ENCODE results near the gene CRTC3.
A peak's percentile ranks its signal among the peaks of the same experiment; 100 is the strongest.

The CRTC3 gene

DNA sequence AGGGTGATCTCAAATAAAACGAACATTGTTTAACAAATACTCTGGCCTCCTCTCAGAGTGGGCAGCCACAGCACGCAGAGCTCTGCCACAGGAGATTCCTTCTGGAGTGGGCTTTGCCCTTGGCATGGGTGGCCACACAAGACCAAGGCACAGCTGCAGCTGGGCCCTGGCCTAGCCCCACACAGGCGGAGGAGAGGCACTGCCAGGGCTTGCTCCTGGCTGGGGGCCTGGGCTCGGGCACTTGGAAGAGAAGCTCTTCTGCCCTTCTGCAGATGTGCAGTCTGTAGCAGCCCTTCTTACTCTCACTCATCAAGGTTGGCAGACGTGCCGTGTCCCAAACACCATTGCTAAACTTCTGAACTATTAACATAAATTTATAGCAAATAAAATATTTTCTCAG, 67.2 kb downstream of the CRTC3 start:
- no peak for DNase-seq

DNA sequence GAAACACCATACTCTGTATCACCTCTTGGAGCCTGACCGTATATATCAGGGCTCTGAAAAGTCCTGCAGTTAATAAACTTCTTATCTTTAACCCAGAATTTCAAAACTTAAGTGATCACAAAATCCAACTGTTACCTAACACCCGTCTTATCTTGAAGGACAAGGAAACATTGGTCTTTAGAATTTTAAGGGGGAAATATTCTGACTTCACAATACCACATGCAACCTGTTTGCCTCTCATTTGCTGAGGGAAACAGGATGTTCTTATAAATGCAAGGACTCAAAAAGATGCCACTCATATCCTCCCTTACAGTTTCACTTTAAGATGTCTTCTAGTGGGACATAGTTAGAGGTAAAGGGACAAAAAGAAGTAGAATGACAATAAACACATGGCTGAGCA, 67.9 kb downstream of the CRTC3 start:
- DNase-seq = no peak

DNA sequence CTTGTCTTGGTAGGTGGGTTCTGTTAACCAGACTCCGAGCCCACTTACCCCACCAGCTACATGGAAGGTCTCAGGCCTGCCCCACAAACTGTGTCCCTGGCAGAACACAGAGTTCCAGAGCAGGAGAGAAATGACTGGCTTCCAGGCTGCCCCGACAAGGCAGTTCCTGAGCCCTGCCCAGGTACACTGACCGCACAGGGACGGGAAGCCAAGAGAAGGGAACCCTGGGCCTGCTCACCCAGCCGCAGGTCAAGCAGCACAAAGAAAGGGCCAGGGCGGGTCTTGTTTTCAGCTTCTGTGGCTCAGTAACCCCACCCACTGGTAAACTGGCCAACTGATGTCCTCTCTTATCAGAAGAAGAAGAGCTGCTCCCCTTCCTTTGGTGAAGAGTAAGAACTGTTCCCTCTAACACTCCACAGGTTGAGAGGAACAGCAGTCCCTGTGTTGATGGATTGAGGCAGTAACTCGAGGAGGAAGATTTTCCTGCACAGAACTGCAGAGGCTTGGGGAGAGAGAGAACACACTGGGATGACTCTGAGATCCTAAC, 68.4 kb downstream of the CRTC3 start:
- no peak for DNase-seq

DNA sequence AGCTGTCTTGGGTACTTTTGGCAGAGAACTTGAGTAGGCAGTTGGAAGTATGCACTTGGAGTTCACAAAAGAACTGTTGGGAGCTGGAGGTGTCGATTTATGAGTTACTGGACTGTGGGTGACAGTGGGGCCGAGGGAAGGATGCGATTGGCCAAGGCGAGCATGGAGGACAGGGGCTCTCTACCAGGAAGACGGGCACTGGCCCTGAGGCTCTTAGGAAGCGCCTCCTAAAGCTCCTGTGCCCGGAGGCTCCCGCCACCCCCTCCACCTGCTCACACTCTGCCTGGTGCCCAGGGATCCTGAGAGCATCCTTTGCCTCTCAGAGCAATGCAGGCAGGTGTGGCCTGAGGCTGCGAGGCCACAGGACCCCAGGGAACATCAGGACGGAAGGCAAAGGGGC, 69.0 kb downstream of the CRTC3 start:
- no peak for DNase-seq

DNA sequence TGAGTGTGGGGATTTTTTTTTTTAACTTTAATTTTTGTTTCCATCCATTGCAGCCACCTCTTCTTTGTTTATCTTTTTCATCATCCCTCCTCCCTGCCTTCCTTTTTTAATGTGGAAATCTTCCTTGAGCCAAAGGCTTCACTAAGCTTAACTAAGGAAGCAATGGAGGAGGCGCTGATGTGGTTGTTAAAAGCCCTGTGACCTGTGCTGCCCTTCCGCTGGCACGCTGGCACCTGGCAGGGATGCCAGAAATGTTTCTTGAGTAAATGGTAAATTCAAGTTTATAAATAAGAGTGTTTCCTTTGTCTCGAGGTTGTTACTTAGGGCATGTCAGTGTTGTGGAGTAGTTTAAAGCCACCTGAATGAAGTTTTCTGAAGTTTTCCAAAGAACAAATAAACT, 69.4 kb downstream of the CRTC3 start:
- DNase-seq = no peak

DNA sequence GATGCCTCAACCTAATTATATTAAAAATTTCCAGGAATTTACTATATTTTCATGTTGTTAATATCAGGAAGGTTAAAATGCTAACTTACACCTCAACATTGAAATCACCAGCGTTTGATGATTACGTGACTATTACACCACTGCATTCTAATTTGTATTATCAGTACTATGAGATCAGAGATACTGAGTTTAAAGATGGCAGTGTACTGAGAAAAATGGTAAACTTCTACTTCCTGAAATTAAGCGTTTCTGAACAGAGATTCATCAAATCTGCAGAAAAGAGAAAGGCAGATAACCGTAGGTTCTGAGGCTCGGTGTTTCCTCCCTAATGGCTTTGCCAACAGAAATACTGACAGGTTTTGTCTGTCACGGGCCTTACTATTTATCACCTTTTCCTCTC, 69.9 kb downstream of the CRTC3 start:
- DNase-seq = no peak

DNA sequence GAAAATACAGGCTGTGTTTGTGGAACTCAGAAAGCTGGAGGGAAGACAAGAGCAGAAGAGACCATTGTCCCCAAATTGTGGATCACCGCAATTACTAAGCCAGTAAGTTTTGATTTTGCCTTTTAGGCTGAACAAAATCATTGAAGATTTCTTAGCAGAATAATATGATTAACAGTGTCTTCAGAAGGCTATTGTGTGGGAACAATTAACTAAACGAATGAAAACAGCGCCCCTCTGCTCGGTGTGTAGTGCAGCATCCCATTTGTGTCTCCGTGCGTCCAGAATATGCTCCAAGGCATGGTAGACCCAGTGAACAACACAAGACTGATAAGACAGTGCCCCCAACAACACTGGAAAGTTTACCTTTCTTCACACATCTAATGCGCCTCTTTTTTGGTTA, 71.2 kb downstream of the CRTC3 start:
- no peak for DNase-seq

DNA sequence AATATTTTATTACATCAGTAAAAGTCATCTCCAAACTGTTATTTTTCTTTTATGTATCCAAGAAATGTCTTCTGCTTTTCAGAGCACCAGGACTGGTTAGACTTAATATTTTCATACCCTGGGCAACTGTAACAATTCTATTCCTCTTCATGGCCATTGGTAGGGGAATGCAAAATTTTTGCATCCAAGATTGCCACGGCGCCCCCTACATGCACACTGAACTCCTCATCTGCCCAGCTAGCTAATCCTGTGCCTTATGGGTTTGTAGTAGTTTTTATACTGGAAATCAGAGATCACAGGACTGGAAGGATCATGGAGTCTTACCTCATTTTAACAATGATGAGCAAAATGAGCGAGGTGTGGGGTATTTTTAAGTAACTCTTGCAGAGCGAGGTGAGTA, 74.2 kb downstream of the CRTC3 start:
- peak in 2 of 4 experiments; percentile 6 to 39 for DNase-seq

DNA sequence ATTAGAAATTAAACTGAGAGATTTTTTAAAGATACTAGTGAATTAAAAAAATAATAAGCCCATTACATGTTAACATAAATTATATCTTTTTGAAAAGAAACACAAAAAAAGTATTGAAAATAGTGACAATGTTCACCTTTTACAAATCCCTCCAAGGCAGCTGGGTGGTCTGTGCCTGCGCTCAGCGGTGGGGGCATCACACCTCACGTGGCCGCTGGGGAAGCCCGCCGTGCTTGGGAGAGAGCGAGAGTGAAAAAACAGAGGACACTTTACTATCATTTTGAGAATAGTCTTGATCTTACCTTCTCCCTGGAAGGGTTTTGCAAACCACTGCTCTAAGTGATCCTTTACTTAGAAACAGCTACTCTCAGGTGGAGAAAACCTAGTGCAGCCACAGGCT, 76.9 kb downstream of the CRTC3 start:
- DNase-seq = no peak

DNA sequence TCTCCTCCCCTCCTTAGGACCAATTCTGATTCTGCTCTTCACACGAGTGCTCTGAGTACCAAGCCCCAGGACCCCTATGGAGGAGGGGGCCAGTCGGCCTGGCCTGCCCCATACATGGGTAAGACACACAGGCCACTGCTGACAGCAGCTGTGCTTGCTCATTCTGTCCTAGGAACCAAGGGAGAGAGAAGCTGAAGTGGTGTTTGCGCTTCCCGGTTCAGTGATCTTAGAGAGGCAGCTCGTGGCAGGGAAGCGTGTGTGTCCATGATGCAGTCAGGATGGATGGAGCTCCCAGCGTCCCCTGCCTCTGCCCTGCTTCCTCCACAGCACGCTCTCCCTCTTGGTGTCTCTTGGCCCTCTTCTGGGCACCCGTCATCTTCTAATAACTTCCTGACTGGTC, 77.6 kb downstream of the CRTC3 start:
- no peak for DNase-seq

DNA sequence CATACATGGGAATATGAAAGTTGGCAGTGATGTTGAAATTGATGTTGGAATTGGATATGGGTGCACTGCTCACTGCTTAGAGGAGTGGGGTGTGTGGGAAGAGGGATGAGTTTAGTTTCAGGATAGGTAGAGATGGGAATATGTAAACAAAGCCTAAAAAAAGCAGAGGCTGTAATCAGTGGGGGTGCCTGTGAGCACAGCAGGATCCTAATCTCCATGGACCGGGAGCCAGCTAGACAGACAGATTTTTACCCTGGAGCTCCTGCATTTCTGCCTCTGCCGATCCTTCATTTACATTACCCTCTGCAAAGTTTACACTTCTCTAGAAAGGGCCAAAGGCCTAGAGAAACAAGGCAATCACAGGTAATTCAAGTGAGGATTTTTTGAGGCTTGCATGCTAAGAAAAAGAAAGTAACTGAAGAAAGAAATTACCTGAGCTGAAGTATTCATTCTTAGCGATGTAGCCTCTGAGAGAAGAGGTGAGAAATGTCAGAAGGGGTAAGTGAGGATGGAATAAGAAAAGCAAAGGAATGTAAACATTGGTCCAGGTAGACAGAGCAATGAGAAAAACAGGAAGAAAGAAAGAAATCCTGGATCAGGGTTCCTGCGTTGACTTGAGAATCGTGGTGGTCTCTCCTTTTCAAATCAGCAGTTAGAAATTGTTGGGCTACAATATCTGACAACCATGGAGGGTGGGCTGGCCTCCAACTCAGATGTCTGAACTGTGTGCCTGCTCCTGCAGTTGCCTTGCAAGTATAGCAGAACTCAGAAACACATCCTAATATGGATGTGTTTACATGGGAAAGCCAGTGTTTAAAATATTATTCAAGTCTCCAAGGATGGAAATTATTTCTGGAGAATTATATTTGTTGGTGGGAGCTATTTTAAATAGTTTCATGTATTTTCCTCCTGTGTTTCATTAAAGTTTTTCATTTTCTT, 79.8 kb downstream of the CRTC3 start:
- DNase-seq = no peak

DNA sequence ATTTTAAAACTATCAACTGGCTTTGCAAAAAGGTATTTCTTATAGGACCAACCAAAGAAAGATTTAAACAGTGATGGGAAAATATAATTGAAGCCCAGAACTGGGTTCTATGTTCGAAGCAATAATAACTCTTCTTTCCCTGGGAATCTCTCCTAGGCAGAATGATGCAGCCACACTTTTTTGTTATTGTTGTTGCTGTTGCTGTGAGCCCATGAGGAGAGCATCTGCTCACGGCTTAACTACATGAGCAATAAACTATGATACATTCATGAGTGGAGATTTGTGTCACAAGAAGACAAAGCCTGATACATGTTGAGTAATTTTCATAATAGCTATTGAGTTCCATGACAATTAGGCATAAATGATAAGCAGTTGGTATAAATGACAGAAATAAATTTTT, 80.5 kb downstream of the CRTC3 start:
- no peak for DNase-seq

DNA sequence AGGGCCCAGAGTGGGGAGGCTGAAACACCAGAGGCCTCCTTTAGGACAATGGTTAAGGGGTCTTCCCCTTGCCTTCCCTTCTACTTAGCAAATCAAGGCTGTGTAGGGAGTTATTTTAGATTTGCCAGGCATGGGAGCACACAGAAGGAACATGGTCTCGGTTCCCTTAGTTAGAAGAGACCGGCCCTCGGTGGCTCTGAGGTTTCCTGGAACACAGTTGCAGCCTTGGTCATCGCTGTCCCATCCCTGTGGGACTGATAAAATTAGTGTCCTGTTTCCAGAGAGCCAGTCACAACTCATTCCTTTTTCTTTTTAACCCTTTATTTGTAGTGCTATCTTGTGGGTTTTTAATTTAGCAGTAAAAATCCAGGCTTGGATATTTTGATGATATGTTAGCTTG, 81.4 kb downstream of the CRTC3 start:
- DNase-seq = no peak

DNA sequence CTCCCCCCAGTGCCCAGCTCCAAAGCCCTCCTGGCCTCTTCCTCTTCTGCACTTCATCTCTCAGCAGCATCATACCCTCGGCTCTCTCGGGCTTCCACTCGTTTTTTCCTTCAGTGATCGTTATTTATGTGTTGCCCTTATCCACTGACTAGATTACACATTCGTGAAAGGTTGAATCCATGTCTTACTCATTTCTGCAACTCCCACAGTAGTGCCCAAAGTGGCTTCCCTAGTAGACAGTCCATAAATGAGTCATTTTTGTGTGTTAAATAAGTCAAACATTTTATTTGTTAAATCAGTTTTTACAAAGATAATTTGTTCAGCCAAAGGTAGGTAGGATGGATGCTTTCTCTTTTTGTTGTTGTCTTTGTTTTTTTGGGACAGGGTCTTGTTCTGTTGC, 87.4 kb downstream of the CRTC3 start:
- no peak for DNase-seq

DNA sequence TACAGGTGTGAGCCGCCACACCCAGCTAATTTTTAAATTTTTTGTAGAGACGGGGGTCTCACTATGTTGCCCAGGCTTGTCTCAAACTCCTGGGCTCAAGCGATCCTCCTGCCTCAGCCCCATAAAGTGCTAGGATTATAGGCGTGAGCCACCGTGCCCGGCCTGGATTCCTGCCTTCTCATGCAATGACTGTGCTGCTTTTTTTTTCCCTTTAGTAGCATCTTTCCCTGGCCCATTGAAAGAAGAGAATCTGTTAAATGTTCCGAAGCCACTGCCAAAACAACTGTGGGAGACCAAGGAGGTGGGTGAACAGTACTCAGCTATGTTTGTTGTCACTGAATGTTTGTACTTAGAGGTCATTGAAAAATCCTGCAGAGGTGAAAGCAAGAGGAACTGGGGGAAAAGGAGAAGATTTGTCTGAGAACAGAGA, 88.0 kb downstream of the CRTC3 start:
- DNase-seq = no peak

DNA sequence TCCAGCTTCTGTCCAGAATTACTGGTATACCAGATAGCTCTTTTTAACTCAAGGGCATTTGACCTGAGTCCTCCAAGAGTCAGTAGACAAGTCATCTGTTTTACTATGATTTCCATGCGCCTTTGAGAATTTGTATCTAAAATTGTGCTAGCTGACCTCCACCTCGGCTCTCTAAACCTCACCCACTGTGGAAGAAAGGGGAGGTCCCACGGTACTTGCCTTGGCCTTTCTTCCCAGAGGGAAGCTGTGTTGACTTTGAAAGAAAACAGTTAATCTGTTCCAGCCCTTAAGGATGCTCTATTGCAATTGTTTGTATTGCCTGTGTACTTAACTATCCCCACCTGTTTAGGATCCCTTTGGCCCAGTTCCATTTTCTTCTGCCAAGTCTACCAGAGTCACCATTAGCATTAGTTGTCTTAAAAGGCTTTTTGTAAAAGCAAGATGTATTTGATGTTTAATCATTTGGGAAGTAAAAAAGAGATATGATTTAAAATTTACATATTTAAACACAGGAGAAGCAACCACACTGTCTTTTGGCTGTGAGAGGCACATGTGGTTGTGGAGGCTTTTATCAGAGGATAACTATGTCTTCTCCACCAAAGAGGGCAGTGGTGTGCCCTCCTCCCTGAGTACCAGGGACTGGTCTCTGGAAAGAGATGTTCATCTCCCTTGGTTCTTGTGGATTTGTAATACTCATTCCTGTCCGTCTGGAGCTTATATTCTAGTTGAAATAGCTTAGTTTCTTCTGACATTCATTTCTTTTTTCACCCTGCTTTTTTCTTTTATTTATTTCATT, 88.8 kb downstream of the CRTC3 start:
- no peak for DNase-seq

DNA sequence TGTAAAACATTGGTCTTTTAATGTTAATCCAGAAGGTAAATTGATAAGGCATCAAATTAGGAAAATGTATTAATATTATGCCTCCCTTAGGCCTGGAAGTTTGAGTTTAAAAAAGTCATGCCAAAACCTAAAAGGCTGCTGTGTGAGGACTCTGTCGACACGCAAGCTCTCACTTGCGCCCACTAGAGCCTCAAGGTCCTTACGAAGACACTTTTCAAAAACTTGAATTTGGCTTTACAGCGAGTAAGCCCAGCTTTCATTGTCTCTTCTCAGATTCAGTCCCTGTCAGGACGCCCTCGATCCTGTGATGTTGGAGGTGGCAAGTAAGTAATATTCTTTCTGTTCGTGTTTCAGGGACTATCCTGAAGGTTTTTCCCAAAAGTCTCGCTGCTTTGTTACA, 89.7 kb downstream of the CRTC3 start:
- no peak for DNase-seq

DNA sequence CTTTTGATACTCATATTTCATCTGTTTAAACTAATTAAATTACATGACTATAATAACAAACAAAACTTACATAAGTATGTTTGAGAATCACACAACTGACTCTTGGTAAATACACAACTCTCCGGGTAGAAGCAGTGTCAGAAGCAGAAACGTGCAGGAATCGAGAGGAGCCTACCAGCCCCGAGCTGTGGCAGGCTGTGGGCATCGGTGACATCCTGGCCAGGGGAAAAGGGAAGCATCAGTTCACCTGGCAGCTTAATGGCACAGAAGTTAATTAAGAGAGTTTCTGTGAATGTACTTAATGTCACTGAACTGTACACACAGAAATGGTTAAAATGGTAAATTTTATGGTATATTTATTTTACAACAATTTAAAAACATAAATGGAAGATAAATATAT, 90.2 kb downstream of the CRTC3 start:
- no peak for DNase-seq

DNA sequence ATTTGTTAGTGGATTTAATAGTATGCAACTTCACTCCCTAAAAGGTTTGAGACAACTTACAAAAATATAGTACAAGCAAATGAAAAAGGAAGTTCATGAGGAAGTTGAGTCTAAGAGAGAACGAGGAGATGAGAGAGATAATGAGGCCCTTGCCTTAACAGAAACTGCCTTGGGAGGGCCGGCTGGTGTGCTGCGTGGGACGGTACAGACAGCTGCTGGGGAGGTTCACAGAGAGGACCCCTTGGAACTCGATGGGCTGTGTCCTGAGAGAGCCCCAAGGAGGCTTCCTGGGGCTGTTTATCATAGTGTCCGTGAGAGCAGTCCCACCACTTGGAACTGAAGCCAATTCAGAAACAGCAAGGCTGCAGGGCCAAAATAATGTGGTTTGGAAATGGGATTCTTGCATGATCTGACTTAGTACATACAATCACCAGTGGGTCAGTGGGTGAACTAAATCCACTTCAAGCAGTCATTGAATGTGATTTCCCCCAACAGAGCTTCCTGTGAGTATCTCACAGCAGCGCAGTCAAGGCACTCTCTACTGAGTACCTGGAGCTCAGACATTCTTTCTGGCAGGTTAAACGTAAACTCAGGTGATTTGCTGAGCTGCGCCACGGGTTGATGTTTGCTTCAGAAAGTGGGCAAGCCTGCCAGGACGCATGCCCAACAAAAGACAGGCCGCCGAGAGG, 90.8 kb downstream of the CRTC3 start:
- DNase-seq = peak in 1 of 4 experiments; percentile 4

DNA sequence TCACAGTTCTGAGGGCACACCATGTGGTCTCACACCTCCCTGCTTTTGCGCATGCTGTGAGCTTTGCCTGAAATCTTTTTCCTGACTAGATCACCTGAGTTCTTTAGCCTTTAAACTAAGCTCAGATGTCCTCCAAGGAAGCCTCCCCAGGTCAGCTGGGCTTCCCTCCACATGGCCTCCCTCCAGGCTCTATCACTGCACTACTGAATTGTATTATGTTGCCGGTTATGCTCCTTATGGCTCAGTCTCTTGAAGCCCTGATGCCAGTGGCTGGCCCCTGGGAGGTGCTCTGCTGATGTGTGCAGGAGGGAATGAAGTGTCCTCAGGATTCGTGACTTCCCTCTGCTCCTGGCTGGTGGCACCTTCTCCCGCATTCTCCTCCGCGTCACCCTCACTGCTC, 94.1 kb downstream of the CRTC3 start:
- no peak for DNase-seq

DNA sequence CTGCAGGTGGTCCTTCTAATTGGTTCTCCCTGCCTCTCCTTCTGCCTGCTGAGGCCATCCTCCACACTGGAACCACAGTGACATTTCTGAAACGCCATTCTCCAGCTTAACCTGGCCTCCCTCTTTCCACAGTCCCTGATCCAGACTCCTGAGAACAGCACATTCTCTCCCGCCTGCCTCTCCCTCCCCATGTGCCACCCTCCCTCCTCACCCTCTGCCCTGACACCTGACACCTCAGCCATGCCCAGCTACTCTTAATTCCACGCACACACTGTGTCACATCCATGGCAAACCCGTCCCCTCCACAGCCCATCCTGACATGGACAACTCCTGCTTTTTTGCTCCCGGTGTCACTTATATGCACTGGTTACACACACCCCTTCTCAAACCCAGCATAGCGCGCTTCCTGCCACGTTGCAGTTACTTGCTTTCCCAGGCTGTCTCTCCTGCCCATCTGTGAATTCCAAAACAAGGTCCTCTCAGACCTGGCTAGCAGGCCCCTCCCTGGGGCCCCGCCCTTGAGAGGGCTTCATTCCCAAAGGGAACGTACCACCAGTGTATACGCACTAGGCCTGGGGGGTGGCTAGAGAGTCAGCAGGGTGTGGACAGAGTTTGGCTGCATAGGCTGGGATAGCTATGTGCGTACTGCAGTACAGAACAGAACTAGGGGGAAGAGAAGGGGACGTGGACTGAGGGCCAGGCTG, 94.7 kb downstream of the CRTC3 start:
- DNase-seq = no peak

DNA sequence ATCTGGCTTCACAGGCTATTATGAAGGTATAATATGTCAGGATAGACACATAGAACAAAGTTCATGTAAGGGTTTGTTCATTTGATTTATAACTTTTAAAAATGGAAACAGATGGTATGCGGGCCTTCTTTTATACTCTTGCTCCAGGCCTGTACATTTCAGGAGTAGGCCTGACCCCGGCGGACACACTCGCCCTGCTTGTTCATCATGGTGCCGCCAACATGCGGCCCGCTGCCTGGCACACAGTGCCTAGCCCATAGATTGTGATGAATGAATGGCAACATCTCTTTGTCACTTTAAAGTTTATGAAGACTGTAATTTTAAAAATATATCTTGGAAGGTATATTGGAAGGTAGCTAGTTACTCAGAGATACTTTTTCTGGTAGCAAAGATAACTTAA, 95.3 kb downstream of the CRTC3 start:
- DNase-seq = no peak

DNA sequence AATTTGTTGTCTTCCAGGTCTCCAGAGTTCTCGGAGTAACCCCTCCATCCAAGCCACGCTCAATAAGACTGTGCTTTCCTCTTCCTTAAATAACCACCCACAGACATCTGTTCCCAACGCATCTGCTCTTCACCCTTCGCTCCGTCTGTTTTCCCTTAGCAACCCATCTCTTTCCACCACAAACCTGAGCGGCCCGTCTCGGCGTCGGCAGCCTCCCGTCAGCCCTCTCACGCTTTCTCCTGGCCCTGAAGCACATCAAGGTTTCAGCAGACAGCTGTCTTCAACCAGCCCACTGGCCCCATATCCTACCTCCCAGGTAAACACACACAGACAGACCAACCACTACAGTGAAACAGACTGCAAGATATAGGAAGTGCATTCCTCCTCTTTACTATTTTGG, 99.5 kb downstream of the CRTC3 start:
- DNase-seq = no peak

Measured in activated naive CD4-positive, alpha-beta T cell (primary cell).